Measurements from ENCODE around the gene RXRB. TPM values are rescaled to one million over a fixed set of nuclear protein-coding genes. Genes with fewer than 3 reads are reported as not detected.

RXRB gene
- total and polyA plus RNA-seq, 2 of the 13 experiments (the other 11 are each of a cell fraction or from before 2014, with no cell fraction given) = 26.7 to 55.7 TPM

DNA sequence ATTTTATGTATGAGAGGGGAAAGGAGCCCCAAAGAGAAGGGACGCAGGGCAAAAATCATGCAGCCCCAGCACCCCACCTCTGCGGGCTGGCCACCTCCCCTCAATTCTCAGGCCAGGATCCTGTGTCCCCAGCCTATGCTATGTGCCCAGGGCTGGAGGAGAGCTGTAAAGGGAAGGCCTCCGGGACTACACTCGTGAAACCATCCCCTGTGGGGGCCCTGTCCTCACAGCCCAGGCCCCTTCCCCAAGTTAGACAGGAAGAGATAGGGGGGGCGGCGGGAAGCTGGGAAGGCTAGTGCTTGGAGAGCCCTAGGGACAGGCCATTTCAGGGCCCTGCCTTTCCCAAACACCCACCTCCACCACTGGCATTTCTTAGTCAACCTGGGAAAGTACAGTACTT, 6.8 kb downstream of the RXRB start (continued):
- TF ChIP-seq, protein P1, sequence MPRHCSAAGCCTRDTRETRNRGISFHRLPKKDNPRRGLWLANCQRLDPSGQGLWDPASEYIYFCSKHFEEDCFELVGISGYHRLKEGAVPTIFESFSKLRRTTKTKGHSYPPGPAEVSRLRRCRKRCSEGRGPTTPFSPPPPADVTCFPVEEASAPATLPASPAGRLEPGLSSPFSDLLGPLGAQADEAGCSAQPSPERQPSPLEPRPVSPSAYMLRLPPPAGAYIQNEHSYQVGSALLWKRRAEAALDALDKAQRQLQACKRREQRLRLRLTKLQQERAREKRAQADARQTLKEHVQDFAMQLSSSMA (CRISPR knock-in tag; IDR thresholded peaks at IDR 0.05) = no peak
- no peak for TF ChIP-seq ZNF549 (CRISPR knock-in tag; IDR thresholded peaks at IDR 0.05)
- TF ChIP-seq ZNF510 (CRISPR knock-in tag; IDR thresholded peaks at IDR 0.05; ENCODE audit: low read depth) = no peak
- no peak for TF ChIP-seq TP53 (CRISPR knock-in tag; conservative IDR thresholded peaks at IDR 0.05)
- peak; percentile 14; the same call in 1 of the 2 replicates for TF ChIP-seq RBFOX2 (IDR thresholded peaks at IDR 0.05; ENCODE audit: low read depth, low read length)
- no peak for TF ChIP-seq RBM39 (IDR thresholded peaks at IDR 0.05; ENCODE audit: low read depth, low read length, poor library complexity, severe bottlenecking)
- no peak for TF ChIP-seq MAFK (conservative IDR thresholded peaks at IDR 0.05 in 1 of 2, IDR thresholded peaks at IDR 0.05 in 1 of 2; ENCODE audit: low read length in 2 of 2)
- no peak for TF ChIP-seq ARNTL (CRISPR knock-in tag; IDR thresholded peaks at IDR 0.05)
- TF ChIP-seq MEIS1 (CRISPR knock-in tag; IDR thresholded peaks at IDR 0.05; ENCODE audit: borderline replicate concordance) = no peak
- no peak for TF ChIP-seq SMAD1 (CRISPR knock-in tag; IDR thresholded peaks at IDR 0.05; ENCODE audit: borderline replicate concordance, low read depth)
- TF ChIP-seq CEBPB (IDR thresholded peaks at IDR 0.05; ENCODE audit: borderline replicate concordance, low read depth, low read length) = no peak
- TF ChIP-seq, protein P2, sequence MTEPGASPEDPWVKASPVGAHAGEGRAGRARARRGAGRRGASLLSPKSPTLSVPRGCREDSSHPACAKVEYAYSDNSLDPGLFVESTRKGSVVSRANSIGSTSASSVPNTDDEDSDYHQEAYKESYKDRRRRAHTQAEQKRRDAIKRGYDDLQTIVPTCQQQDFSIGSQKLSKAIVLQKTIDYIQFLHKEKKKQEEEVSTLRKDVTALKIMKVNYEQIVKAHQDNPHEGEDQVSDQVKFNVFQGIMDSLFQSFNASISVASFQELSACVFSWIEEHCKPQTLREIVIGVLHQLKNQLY (CRISPR knock-in tag; IDR thresholded peaks at IDR 0.05) = no peak
- TF ChIP-seq HDAC6 (IDR thresholded peaks at IDR 0.05; ENCODE audit: low read depth, low read length) = no peak
- TF ChIP-seq ZFX (CRISPR knock-in tag; IDR thresholded peaks at IDR 0.05; ENCODE audit: low read depth) = 0 out of 2 replicates have a peak, but pooled peaks have one; percentile 15
- TF ChIP-seq AGO2 (optimal IDR thresholded peaks at IDR 0.05; ENCODE audit: low read depth, low read length) = peak; percentile 26
